ENCODE results near the gene GALNS.

GALNS gene

DNA sequence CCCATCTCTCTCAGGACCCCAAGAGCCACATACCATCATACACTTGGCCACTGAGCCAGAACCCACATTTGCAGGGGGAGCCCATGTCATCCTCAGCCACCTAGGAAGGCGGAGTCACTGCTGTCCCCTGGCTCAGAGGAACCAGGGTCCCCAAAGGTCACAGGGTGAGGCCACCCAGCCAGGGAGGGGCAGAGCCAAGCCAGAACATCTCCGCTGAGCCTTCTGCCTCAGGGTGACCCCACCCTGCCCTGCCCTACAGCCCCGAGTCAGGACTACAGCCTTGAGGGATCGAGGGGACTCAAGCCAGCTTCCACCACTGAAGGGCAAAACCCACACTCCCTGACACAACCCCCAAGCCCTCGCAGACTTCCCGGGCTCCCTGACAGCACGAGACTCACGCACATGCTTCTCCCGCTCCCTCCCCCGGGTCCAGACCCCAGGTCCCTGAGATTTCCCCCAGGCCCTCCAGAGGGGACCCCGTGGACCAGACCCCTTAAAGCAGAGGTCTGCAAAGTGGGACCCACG, 89.1 kb downstream of the GALNS start:
- H3K4me3 ChIP-seq (ENCODE audit: insufficient read depth, low read depth, low read length), result no peak overlapping the region
- no peaks in the 10 kb centered on the region for H3K9me3 ChIP-seq (ENCODE audit: control insufficient read depth, low read length)
- no peaks in the 10 kb centered on the region for H3K36me3 ChIP-seq (ENCODE audit: control insufficient read depth, insufficient read depth, low read length)
- no peak overlapping the region for H3K27ac ChIP-seq (ENCODE audit: insufficient read depth, low read depth, low read length, poor library complexity, severe bottlenecking)
- 82 to 83% methylated on average over 12 of the region's 12 CpGs for WGBS, 2 experiments
- H3K27me3 ChIP-seq (ENCODE audit: control insufficient read depth, insufficient read depth, low read length, poor library complexity, severe bottlenecking), result peaks cover 33% of the 10 kb centered on the region
- peaks cover 39% of the 10 kb centered on the region for H3K4me1 ChIP-seq (ENCODE audit: control insufficient read depth, insufficient read depth, low read length)

GRCh38 chr16:88766975-88767374, 89.8 kb downstream of the GALNS start:
- Histone ChIP-seq H3K4me1 (ENCODE audit: control insufficient read depth, insufficient read depth, low read length) (peaks cover 43% of the 10 kb centered on the region), H3K4me3 (ENCODE audit: insufficient read depth, low read depth, low read length) (no peak overlapping the region), H3K27me3 (ENCODE audit: control insufficient read depth, insufficient read depth, low read length, poor library complexity, severe bottlenecking) (peaks cover 27% of the 10 kb centered on the region), H3K9me3 (ENCODE audit: control insufficient read depth, low read length) (no peaks in the 10 kb centered on the region), H3K27ac (ENCODE audit: insufficient read depth, low read depth, low read length, poor library complexity, severe bottlenecking) (no peak overlapping the region), H3K36me3 (ENCODE audit: control insufficient read depth, insufficient read depth, low read length) (no peaks in the 10 kb centered on the region)
- WGBS, 2 experiments, result 87 to 88% methylated on average over 11 of the region's 11 CpGs

DNA sequence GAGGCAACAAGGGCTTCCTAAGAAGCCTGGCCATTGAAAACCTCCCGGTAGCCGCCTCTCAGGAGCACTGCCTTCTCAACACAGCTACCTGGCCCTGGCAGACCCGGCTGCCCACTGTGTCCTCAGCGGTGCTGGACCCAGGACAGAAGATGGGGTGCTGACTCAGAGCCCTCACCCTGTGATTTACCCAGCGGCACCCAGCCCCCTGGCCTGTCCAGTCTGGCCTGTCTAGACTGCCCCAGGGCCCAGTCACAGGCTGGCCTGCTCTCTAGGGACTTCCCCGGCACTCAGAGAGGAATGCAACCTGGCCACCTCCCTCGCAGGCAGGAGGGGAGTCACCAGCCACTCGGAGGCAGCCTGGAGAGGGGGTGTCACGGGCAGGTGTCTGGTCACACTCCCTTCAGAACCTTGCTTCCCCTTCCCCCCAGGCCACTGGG, 91.8 kb downstream of the GALNS start:
- Histone ChIP-seq H3K27me3 (ENCODE audit: control insufficient read depth, insufficient read depth, low read length, poor library complexity, severe bottlenecking) (peaks cover 7% of the 10 kb centered on the region), H3K27ac (ENCODE audit: insufficient read depth, low read depth, low read length, poor library complexity, severe bottlenecking) (no peak overlapping the region), H3K36me3 (ENCODE audit: control insufficient read depth, insufficient read depth, low read length) (no peaks in the 10 kb centered on the region), H3K4me3 (ENCODE audit: insufficient read depth, low read depth, low read length) (no peak overlapping the region), H3K9me3 (ENCODE audit: control insufficient read depth, low read length) (no peaks in the 10 kb centered on the region), H3K4me1 (ENCODE audit: control insufficient read depth, insufficient read depth, low read length) (peaks cover 29% of the 10 kb centered on the region)
- 80 to 82% methylated on average over 9 of the region's 9 CpGs for WGBS, 2 experiments

GRCh38 chr16:88764080-88764479, 92.7 kb downstream of the GALNS start:
- Histone ChIP-seq H3K4me1 (ENCODE audit: control insufficient read depth, insufficient read depth, low read length) (peaks cover 32% of the 10 kb centered on the region), H3K27me3 (ENCODE audit: control insufficient read depth, insufficient read depth, low read length, poor library complexity, severe bottlenecking) (peaks cover 3% of the 10 kb centered on the region), H3K36me3 (ENCODE audit: control insufficient read depth, insufficient read depth, low read length) (no peaks in the 10 kb centered on the region), H3K4me3 (ENCODE audit: insufficient read depth, low read depth, low read length) (no peak overlapping the region), H3K27ac (ENCODE audit: insufficient read depth, low read depth, low read length, poor library complexity, severe bottlenecking) (no peak overlapping the region), H3K9me3 (ENCODE audit: control insufficient read depth, low read length) (no peaks in the 10 kb centered on the region)
- 89 to 93% methylated on average over 19 of the region's 19 CpGs for WGBS, 2 experiments

Measured in ectodermal cell (in vitro differentiated cells).